Activated T-cell treated with anti-CD3 and anti-CD28 coated beads for 1 hour (primary cell): ENCODE results near the gene NTN4.
"Not testable (repeated sequence)": the region's sequence is repeated elsewhere in the genome, so short reads cannot be mapped to it uniquely, and the experiment has no call there.

Experiments used
- DNase-seq: peaks from one replicate; pipeline ENCODE4 v3.0.0-alpha.2; 2020; ENCODE audit warnings: low read depth

NTN4 gene

GRCh38 chr12:95790033-95790916 is at the start of gene NTN4:
Gene NTN4 (minus strand): TSS chr12:95790764. CDS start chr12:95790309, 455 bp downstream.
- DNase-seq: no peak

- DNase-seq: no peak
Observed at GRCh38 chr12:95838125-95838524, 47.6 kb upstream of the NTN4 start.

- no peak for DNase-seq
Observed at GRCh38 chr12:95837240-95838038, 46.9 kb upstream of the NTN4 start.

GRCh38 chr12:95836630-95837239 is 46.2 kb upstream of the NTN4 start:
- DNase-seq: no peak

GRCh38 chr12:95836185-95836609 is 45.6 kb upstream of the NTN4 start:
- no peak for DNase-seq

- DNase-seq: no peak
Observed at GRCh38 chr12:95834572-95834971, 44.0 kb upstream of the NTN4 start.

- no peak for DNase-seq
Observed at GRCh38 chr12:95830335-95831089, 39.9 kb upstream of the NTN4 start.

GRCh38 chr12:95829395-95829794 is 38.8 kb upstream of the NTN4 start:
- DNase-seq: no peak

GRCh38 chr12:95820096-95820703 is 29.6 kb upstream of the NTN4 start:
- DNase-seq: no peak

- DNase-seq: no peak
Observed at GRCh38 chr12:95815632-95816212, 25.2 kb upstream of the NTN4 start.

- DNase-seq: not testable (repeated sequence)
Observed at GRCh38 chr12:95812155-95812554, 21.6 kb upstream of the NTN4 start.

- DNase-seq: no peak
Observed at GRCh38 chr12:95810411-95810810, 19.8 kb upstream of the NTN4 start.

- no peak for DNase-seq
Observed at GRCh38 chr12:95809000-95809680, 18.6 kb upstream of the NTN4 start.

- no peak for DNase-seq
Observed at GRCh38 chr12:95808146-95808545, 17.6 kb upstream of the NTN4 start.

- DNase-seq: no peak
Observed at GRCh38 chr12:95805864-95806671, 15.5 kb upstream of the NTN4 start.

GRCh38 chr12:95804291-95804690 is 13.7 kb upstream of the NTN4 start:
- no peak for DNase-seq

- no peak for DNase-seq
Observed at GRCh38 chr12:95803817-95804216, 13.3 kb upstream of the NTN4 start.

GRCh38 chr12:95802482-95803270 is 12.1 kb upstream of the NTN4 start:
- no peak for DNase-seq

- DNase-seq: no peak
Observed at GRCh38 chr12:95796982-95797289, 6.4 kb upstream of the NTN4 start.
